ENCODE data around the gene WDR6. TPM values are rescaled to one million over a fixed set of nuclear protein-coding genes. Genes with fewer than 3 reads are reported as not detected.

Gene WDR6
- total RNA-seq, 2 experiments from 2014 or later: 101 to 128 TPM

GRCh38 chr3:49054344-49054862 is 47.2 kb downstream of the WDR6 start:
- H3K79me2 ChIP-seq (ENCODE audit: insufficient read depth, low read depth, low read length): no peaks in the 10 kb centered on the region
- intact Hi-C loops (cut with micrococcal nuclease; ENCODE audit: unreplicated experiment): no loop called here
- no peak for DNase-seq (ENCODE audit: low spot score)
- peaks cover 78% of the 10 kb centered on the region for H3K36me3 ChIP-seq (ENCODE audit: insufficient read depth, low read length)
- CTCF ChIA-PET (ENCODE audit: unreplicated experiment): no interaction called here
- no peak overlapping the region for H3K27ac ChIP-seq (ENCODE audit: low read depth, low read length, poor library complexity, severe bottlenecking)
- no peaks in the 10 kb centered on the region for H4K20me1 ChIP-seq (ENCODE audit: insufficient read depth, low read length)
- no TSS peak for BruUV-seq (replicated peaks)
- TF ChIP-seq EZH2phosphoT487 (IDR thresholded peaks at IDR 0.05; ENCODE audit: borderline replicate concordance, low read depth, low read length): no peak
- TF ChIP-seq, protein P1, sequence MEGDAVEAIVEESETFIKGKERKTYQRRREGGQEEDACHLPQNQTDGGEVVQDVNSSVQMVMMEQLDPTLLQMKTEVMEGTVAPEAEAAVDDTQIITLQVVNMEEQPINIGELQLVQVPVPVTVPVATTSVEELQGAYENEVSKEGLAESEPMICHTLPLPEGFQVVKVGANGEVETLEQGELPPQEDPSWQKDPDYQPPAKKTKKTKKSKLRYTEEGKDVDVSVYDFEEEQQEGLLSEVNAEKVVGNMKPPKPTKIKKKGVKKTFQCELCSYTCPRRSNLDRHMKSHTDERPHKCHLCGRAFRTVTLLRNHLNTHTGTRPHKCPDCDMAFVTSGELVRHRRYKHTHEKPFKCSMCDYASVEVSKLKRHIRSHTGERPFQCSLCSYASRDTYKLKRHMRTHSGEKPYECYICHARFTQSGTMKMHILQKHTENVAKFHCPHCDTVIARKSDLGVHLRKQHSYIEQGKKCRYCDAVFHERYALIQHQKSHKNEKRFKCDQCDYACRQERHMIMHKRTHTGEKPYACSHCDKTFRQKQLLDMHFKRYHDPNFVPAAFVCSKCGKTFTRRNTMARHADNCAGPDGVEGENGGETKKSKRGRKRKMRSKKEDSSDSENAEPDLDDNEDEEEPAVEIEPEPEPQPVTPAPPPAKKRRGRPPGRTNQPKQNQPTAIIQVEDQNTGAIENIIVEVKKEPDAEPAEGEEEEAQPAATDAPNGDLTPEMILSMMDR (conservative IDR thresholded peaks at IDR 0.05; ENCODE audit: low read length): no peak
- H3K4me2 ChIP-seq (ENCODE audit: low read length): no peak overlapping the region
- H3K9me2 ChIP-seq (ENCODE audit: insufficient read depth, low read length): no peaks in the 10 kb centered on the region
- no peak overlapping the region for H2AFZ ChIP-seq (ENCODE audit: low read length)
- no peaks in the 10 kb centered on the region for H3K4me1 ChIP-seq (ENCODE audit: insufficient read depth, low read length, poor library complexity, severe bottlenecking)
- H3K4me3 ChIP-seq (ENCODE audit: low read depth, low read length, poor library complexity, severe bottlenecking): no peak overlapping the region
- POLR2A ChIA-PET: interaction anchor here (0.5 kb wide), 1 partner anchor 10 kb away, joined by 4 read pairs; no protein-coding TSS in a partner anchor
- H3K9me3 ChIP-seq (ENCODE audit: low read length): no peaks in the 10 kb centered on the region

DNA sequence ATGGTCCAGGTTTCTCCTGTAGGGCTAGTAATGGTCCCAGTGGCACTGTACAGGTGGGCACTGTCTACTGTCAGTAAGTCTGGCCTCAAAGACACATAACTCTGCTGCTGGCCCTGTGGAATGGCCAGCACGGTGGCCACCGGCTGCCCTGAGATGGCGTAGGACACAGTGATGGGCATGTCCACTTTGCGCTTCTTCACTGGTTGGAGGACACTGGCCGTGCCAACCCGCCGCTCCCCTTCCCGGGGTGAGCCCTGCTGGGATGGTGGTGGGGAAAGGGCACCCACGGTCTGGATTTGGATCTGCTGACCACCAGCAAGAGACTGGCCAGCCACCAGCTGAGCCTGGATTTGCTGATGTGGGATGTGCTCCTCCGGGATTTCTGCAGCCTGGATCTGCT is 50.1 kb downstream of the WDR6 start:
- Histone ChIP-seq H3K27ac (ENCODE audit: low read depth, low read length, poor library complexity, severe bottlenecking) (no peak overlapping the region), H2AFZ (ENCODE audit: low read length) (no peak overlapping the region), H3K79me2 (ENCODE audit: insufficient read depth, low read depth, low read length) (peaks cover 10% of the 10 kb centered on the region; the same call in 1 of the 2 replicates), H3K9me3 (ENCODE audit: low read length) (no peaks in the 10 kb centered on the region), H3K36me3 (ENCODE audit: insufficient read depth, low read length) (peaks cover 83% of the 10 kb centered on the region), H3K4me1 (ENCODE audit: insufficient read depth, low read length, poor library complexity, severe bottlenecking) (no peaks in the 10 kb centered on the region), H4K20me1 (ENCODE audit: insufficient read depth, low read length) (no peaks in the 10 kb centered on the region), H3K4me3 (ENCODE audit: low read depth, low read length, poor library complexity, severe bottlenecking) (no peak overlapping the region), H3K9me2 (ENCODE audit: insufficient read depth, low read length) (no peaks in the 10 kb centered on the region), H3K4me2 (ENCODE audit: low read length) (no peak overlapping the region)
- CTCF ChIA-PET (ENCODE audit: unreplicated experiment): no interaction called here
- BruUV-seq (replicated peaks): no TSS peak
- TF ChIP-seq, protein P1 (conservative IDR thresholded peaks at IDR 0.05; ENCODE audit: low read length): no peak
- no peak for TF ChIP-seq EZH2phosphoT487 (IDR thresholded peaks at IDR 0.05; ENCODE audit: borderline replicate concordance, low read depth, low read length)
- POLR2A ChIA-PET: no interaction called here
- no peak for DNase-seq (ENCODE audit: low spot score)
- intact Hi-C loops (cut with micrococcal nuclease; ENCODE audit: unreplicated experiment): no loop called here

DNA sequence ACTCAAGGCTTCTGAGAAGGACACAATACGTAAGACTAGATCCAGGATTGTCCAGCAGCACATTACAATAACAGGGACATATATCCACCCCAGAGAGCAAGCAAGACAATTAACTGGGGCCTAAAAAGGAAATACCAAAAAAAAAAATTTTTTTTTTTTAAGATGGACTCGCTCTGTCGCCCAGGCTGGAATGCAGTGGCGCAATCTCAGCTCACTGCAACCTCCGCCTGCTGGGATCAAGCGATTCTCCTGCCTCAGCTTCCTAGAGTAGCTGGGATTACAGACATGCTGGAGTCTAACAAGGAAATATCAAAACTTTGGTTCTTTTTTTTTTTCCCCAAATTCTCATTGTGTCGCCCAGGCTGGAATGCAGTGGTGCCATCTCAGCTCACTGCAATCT is 50.8 kb downstream of the WDR6 start:
- Histone ChIP-seq H3K79me2 (ENCODE audit: insufficient read depth, low read depth, low read length) (peaks cover 10% of the 10 kb centered on the region; the same call in 1 of the 2 replicates), H4K20me1 (ENCODE audit: insufficient read depth, low read length) (no peaks in the 10 kb centered on the region), H3K9me3 (ENCODE audit: low read length) (no peaks in the 10 kb centered on the region), H3K27ac (ENCODE audit: low read depth, low read length, poor library complexity, severe bottlenecking) (no peak overlapping the region), H3K36me3 (ENCODE audit: insufficient read depth, low read length) (peaks cover 84% of the 10 kb centered on the region), H3K4me1 (ENCODE audit: insufficient read depth, low read length, poor library complexity, severe bottlenecking) (no peaks in the 10 kb centered on the region), H3K4me3 (ENCODE audit: low read depth, low read length, poor library complexity, severe bottlenecking) (no peak overlapping the region), H3K9me2 (ENCODE audit: insufficient read depth, low read length) (no peaks in the 10 kb centered on the region), H2AFZ (ENCODE audit: low read length) (no peak overlapping the region), H3K4me2 (ENCODE audit: low read length) (no peak overlapping the region)
- no peak for DNase-seq (ENCODE audit: low spot score)
- BruUV-seq (replicated peaks): no TSS peak
- intact Hi-C loops (cut with micrococcal nuclease; ENCODE audit: unreplicated experiment): no loop called here
- ChIA-PET CTCF (ENCODE audit: unreplicated experiment) (no interaction called here), POLR2A (interaction anchor here (0.7 kb wide), 1 partner anchor 105 kb away, joined by 3 read pairs; no protein-coding TSS in a partner anchor)
- TF ChIP-seq, protein P1 (conservative IDR thresholded peaks at IDR 0.05; ENCODE audit: low read length): no peak
- no peak for TF ChIP-seq EZH2phosphoT487 (IDR thresholded peaks at IDR 0.05; ENCODE audit: borderline replicate concordance, low read depth, low read length)

All from OCI-LY7 (cell line).